Esophagus mucosa (tissue), 1 donor: ENCODE measurements around the gene DNAJB9. TPM values are rescaled to one million over a fixed set of nuclear protein-coding genes. Genes with fewer than 3 reads are reported as not detected.

Source experiments
- ATAC-seq: fragments of 200-7000 bp; cut with Tn5 transposase; one replicate; pipeline ENCODE4 v1.9.1; 2020
- total RNA-seq: library from RNA; stranded (reverse); gene quantifications from one replicate; pipeline ENCODE4 v1.2.4, GENCODE V29; 2023
- donor health status: DM: yes; HTN: yes; CAD: no.

Gene DNAJB9
- total RNA-seq, 1 donor from 2014 or later, result 4.9 TPM

GRCh38 chr7:108570146-108570755 lies 577 bp downstream of the DNAJB9 start:
- ATAC-seq, result peak; percentile 49

GRCh38 chr7:108572480-108572879 lies 2.8 kb downstream of the DNAJB9 start:
- no peak for ATAC-seq

GRCh38 chr7:108575156-108575555 lies 5.5 kb downstream of the DNAJB9 start:
- ATAC-seq, result no peak

- ATAC-seq, result no peak
Measured at GRCh38 chr7:108576116-108576515, 6.4 kb downstream of the DNAJB9 start.

- no peak for ATAC-seq
Measured at GRCh38 chr7:108578937-108579336, 9.3 kb downstream of the DNAJB9 start.

- no peak for ATAC-seq
Measured at GRCh38 chr7:108580298-108580697, 10.6 kb downstream of the DNAJB9 start.

DNA sequence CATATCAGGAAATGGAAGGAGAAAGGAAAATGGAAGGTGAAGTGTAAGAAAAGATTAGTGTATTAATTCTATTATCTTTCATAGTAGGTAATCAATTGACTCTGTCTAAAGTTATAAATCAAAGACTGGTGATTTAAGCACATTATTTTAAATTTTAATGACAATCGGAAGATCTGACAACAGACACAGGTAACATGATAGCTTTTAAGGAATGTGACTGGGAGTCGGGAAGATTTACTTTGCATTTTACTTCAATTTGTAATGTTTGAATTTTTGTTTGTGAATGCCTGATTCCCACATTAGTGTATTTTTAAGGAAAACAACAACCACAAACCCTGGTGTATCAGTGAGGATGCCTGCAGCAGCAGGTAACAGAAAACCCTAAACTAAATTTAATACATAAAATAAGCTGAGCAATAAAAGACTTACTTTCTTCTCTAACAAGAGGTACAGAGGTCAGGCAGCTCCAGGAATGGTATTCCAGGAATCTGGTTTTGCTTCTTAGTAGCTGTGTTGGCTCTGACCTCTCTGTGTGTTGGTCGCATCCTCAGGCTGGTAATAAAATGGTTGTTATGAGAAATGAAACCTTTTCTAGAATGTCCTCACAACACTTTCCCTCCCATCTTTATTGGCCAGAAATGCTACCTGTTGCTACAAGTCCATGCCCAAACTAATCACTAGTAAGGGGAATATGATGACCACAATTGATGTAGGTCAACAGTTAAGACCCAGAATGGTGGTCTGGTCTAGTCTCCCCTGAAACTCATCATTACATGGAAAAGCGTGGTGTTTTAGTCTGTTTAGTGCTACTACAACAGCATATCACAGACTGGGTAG lies 12.2 kb downstream of the DNAJB9 start:
- no peak for ATAC-seq

- no peak for ATAC-seq
Measured at GRCh38 chr7:108584211-108584610, 14.5 kb downstream of the DNAJB9 start.

- no peak for ATAC-seq
Measured at GRCh38 chr7:108585843-108586242, 16.2 kb downstream of the DNAJB9 start.

GRCh38 chr7:108586274-108586710 lies 16.6 kb downstream of the DNAJB9 start:
- no peak for ATAC-seq

DNA sequence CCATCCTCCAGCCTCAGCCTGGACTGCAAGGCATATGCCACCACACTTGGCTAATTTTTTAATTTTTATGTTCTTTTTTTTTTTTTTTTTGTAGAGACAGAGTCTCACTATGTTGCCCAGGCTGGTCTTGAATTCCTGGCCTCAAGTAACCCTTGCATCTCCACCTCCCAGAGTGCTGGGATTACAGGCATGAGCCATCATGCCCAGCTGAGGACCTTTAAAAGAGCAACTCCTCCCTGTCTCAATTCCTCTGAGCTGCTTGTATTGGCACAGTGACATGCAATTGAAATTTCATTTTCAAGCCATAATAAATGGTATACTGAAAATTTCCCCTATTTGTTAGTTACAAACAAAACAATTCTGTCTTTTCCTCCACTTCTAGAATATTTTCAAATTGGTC lies 19.5 kb downstream of the DNAJB9 start:
- ATAC-seq, result no peak

DNA sequence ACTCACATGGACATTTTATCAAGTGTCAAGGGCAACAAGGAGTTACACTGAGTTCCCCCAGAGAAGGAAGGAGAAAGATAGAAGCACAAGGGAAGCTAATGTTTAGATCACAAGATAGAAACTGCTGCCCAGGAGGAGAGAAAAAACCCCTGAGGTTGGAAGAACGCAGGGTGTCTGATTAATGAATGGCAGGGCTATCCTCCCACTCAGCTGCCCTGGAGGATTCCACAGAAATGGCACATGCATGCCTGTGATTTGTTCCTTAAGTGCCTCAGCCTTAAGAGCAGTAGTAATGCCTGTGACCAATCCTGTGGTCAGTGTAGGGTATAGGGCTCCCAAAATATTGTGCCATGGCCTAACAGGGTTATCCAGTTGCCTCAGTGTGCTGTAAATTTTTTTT lies 20.2 kb downstream of the DNAJB9 start:
- no peak for ATAC-seq

DNA sequence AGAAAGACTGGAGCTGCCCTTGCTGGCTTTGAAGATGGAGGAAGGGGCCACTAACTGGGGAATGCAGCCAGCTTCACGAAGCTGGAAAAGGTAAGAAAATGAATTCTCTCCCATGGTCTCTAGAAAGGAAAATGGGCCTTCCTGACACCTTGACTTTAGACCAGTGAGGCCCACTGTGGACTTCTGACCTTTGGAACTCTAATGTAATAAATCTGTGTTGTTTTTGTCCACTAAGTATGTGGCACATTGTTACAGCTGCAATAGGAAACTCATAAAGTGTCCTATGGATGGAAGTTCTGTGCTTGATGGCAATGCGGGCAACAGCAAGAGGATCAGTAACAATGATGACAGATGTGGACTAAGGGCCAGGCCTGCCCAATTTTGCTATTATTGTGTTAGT lies 20.9 kb downstream of the DNAJB9 start:
- ATAC-seq, result no peak

DNA sequence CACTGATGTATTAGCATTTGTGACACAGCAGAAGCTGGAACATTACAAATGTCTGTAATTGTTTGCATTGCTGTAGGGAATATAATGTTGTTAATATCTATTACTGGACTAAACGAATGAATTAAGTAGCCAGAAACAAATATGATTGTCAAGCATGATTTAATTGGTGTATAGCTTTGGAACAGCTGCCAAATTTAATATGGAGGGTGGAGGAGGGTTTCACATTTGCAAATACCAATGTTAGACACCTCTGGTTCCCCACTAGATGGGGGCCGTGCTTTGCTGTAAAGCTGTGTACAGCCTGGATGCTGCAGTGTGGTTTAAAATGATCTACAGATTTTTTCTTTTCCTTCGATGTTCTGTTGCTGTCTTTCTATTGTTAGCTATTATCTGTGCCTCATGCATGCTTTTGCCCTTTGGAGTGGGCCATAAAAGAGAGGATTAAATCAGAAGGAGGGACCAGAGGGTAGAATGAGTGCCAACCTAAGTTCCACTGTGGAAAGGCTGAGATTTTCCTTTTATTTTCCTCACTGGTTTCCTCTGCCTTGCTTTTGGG lies 23.1 kb downstream of the DNAJB9 start:
- ATAC-seq, result no peak

DNA sequence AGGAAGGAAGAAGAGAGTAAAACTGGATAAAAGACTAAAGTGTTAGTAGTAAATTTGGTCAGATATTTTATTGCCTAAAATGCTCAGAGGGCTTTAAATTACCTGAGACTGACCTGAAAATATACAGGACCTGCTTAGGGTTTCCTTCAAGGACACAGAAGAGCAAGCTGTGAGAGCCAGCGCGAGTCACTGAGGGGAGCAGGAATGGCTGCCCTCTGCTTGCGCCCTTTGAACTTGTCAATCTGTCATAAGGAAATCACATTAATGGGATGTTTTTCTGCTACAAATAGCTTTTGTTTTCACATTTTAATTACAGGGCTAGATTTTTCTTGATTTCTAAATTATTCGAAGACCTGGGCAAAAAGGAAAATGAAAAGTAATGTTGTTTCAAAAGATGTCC lies 26.9 kb downstream of the DNAJB9 start:
- no peak for ATAC-seq

GRCh38 chr7:108598153-108598552 lies 28.5 kb downstream of the DNAJB9 start:
- no peak for ATAC-seq

GRCh38 chr7:108598914-108599580 lies 29.4 kb downstream of the DNAJB9 start:
- ATAC-seq, result no peak

GRCh38 chr7:108600399-108600798 lies 30.7 kb downstream of the DNAJB9 start:
- no peak for ATAC-seq

- peak; percentile 64 for ATAC-seq
Measured at GRCh38 chr7:108603656-108604306, 34.1 kb downstream of the DNAJB9 start.

DNA sequence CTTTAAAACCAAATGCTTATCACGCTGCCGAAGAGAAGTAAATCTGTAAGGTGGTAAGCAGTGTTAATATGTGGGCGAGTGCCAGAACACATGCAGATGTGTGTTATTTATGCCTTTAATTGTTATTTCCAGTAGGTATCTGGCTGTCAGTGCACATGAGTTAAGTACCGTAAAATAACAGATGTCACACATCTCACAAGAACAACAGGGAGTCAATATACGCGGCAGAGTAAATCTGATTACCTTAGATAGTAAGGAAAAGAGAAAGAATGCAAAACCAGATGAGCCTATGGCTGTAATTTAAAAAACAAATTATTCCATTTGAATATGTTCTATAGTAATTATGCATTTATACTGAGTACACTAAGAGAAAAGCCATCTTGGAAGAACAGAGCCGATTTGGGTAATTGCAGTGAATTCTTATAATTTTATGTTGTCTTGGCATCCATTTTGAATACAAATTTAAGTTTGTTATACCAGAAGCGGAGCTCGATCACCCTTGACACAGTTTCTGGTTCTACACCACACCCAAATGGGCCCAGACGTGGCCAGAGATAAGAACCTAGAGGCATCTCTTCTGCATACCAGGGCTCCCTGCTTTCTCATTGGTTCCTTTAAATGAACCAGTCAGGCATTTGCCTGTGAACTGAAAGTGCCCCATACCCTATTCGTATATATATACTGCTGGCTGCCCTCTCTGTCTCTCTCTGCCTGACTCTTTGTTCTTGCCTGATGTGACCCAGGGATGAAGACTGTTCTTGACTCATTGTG lies 34.8 kb downstream of the DNAJB9 start:
- no peak for ATAC-seq

- ATAC-seq, result no peak
Measured at GRCh38 chr7:108605559-108606201, 36.0 kb downstream of the DNAJB9 start.
